Right ventricle myocardium superior (tissue), 1 donor: Measurements from ENCODE around the gene RTKN. TPM values are rescaled to one million over a fixed set of nuclear protein-coding genes. Genes with fewer than 3 reads are reported as not detected.
"Not testable (repeated sequence)": the region's sequence is repeated elsewhere in the genome, so short reads cannot be mapped to it uniquely, and the experiment has no call there.

Experiments
- ATAC-seq: fragments of 200-7000 bp; cut with Tn5 transposase; one replicate; pipeline ENCODE4 v1.9.1; 2020; ENCODE audit warnings: mild to moderate bottlenecking; ENCODE audit not compliant: poor library complexity
- DNase-seq: peaks from one replicate; pipeline ENCODE4 v3.0.0-alpha.2; 2020
- intact Hi-C: fragments of 100-400 bp; cut with DNase I; formaldehyde crosslinking; loops from one replicate; pipeline ENCODE4 v1.11.2; 2022
- long read RNA-seq: library from polyadenylated mRNA; unstranded; transcript quantifications from one replicate; pipeline ENCODE4 v2.0.0, GENCODE V29; 2021
- total RNA-seq: library from RNA; stranded (reverse); fragmentation: NEBNext Ultra II Directional; extraction: Animal tissue kit (Norgen Biotek cat#: 25700); gene quantifications from one replicate; pipeline ENCODE4 v1.2.1, GENCODE V29; 2021
- donor health status: DM: no; HTN: yes; CAD: no; lungs with severe emphysema.

The RTKN gene, protein sequence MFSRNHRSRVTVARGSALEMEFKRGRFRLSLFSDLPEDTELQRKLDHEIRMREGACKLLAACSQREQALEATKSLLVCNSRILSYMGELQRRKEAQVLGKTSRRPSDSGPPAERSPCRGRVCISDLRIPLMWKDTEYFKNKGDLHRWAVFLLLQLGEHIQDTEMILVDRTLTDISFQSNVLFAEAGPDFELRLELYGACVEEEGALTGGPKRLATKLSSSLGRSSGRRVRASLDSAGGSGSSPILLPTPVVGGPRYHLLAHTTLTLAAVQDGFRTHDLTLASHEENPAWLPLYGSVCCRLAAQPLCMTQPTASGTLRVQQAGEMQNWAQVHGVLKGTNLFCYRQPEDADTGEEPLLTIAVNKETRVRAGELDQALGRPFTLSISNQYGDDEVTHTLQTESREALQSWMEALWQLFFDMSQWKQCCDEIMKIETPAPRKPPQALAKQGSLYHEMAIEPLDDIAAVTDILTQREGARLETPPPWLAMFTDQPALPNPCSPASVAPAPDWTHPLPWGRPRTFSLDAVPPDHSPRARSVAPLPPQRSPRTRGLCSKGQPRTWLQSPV
- total RNA-seq = 17.8 TPM
- long read RNA-seq, transcript RTKN-202 (12 exons, 2,142 nt) = major isoform, 13 of 49 reads
- long read RNA-seq, transcript RTKN-201 (12 exons, 2,220 nt) = minor isoform, 7 of 49 reads
- long read RNA-seq, partial matches to known transcripts = 3 of 49 reads
- long read RNA-seq, other reads (novel, unspliced or antisense) = 23 of 49 reads

DNA sequence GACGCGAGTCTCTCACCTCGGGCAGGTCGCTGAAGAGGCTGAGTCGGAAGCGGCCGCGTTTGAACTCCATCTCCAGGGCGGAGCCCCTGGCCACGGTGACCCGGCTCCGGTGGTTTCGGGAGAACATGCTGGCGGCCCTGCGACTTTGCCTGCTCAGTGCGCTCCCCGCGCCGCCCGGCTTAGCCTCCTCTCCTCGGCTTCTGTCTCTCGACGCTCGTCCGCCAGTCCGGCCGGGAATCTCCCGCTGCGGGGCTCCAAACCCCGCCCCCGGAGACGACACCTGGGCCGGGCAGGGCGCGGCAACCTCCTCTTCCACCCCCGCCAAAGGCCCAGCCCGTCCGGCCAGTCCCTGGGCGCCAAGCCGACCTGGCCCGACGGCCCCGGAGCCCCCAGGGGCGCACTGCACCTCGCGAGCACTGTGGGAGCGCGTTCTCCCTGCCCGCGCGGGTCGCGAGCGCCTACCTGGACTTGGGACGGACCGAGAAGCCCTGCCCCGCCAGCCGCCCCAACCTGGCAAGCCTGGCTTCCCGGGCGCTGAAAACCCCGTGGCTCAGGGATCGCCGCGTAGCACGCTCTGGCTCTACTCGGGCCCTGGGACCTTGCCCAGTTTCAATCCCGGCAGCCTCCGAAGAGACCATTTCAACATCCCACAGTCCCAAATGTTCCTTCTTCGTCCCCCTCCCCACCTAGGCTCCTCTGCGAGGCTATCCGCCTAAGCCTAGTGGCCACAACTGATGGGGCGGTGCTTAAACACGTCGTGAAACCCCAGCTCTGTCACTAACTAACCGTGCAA lies at the start of gene RTKN:
Gene RTKN, minus strand, starts transcription at position 248 of the 793 bp plus-strand sequence. Its CDS starts 121 bp downstream, at position 127.
- peak; percentile 74 for DNase-seq

DNA sequence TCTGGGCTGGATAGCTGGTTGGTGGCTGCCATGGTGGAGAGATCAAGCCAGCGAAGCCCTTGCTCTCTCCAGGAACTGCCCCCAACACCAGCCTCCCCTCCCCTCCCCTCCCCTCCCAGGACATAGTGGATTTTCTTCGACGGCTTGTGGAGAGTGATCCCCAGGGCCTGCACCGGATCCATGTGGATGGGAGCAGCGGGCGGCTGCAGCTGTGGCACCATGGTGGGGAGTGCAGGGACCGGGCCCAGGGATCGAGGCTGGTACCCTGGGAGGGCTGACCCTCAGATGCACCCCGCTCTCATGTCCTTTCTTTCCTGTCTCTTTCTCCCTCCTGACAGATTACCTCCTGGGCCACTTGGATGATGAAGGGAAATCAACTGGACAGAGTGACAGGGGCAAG lies 48.2 kb upstream of the RTKN start:
- ATAC-seq (no peak), DNase-seq (no peak)
- intact Hi-C loops = no loop called here

More for the DNA sequence above, at the start of gene RTKN:
- intact Hi-C loops = no loop called here
- ATAC-seq = peak; percentile 32

DNA sequence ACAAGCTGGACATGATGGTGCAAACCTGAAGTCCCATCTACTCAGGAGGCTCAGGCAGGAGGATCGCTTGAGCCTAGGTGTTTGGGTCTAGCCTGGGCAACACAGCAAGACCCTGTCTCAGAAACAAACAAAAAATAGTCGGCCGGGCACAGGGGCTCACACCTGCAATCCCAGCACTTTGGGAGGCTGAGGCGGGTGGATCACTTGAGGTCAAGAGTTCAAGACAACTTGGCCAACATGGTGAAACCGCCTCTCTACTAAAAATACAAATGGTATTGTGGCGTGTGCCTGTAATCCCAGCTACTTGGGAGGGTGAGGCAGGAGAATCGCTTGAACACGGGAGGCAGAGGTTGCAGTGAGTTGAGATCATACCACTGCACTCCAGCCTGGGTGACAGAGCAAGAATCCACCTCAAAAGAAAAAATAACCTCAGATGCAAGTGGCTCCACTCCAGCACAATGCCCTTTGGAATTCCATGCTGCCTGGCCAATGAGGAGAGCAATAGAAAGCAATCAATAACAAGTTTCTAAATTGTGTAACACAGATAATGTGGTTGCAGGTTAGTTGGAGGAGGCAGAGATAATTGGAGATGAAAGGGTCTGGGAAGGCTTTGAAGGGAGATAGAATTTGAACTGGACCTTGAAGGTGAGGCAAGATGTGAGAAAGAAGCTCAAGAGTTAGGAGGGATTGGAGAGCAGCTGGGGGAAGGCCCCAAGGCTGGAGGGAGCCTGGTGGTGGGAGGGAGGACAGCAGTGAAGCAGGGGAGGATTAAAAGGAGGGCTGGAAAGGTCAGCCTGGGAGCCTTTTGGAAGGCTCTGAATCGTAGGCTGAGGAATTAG lies 47.1 kb upstream of the RTKN start:
- DNase-seq = no peak
- intact Hi-C loops = no loop called here
- ATAC-seq = no peak

GRCh38 chr2:74486141-74486540 lies 44.4 kb upstream of the RTKN start:
- intact Hi-C loops = no loop called here
- ATAC-seq = no peak
- no peak for DNase-seq

- DNase-seq, ATAC-seq: not testable (repeated sequence)
- intact Hi-C loops = loop anchor here (2.0 to 5.0 kb wide), 2 partner anchors 17 to 104 kb away; no protein-coding TSS in a partner anchor
Measured at GRCh38 chr2:74483675-74484164, 42.0 kb upstream of the RTKN start.

- intact Hi-C loops = loop anchor here (5.0 kb wide), 1 partner anchor 104 kb away; no protein-coding TSS in a partner anchor
- peak; percentile 97 for DNase-seq
- peak; percentile 99 for ATAC-seq
Measured at GRCh38 chr2:74482801-74483674, 41.3 kb upstream of the RTKN start, which contains the start of the genes CCDC142 and TTC31. Gene CCDC142 (minus strand): TSS chr2:74482998. CDS start chr2:74482837, 161 bp downstream. Gene TTC31 (plus strand): TSS chr2:74483081. CDS start chr2:74483096, 15 bp downstream.

DNA sequence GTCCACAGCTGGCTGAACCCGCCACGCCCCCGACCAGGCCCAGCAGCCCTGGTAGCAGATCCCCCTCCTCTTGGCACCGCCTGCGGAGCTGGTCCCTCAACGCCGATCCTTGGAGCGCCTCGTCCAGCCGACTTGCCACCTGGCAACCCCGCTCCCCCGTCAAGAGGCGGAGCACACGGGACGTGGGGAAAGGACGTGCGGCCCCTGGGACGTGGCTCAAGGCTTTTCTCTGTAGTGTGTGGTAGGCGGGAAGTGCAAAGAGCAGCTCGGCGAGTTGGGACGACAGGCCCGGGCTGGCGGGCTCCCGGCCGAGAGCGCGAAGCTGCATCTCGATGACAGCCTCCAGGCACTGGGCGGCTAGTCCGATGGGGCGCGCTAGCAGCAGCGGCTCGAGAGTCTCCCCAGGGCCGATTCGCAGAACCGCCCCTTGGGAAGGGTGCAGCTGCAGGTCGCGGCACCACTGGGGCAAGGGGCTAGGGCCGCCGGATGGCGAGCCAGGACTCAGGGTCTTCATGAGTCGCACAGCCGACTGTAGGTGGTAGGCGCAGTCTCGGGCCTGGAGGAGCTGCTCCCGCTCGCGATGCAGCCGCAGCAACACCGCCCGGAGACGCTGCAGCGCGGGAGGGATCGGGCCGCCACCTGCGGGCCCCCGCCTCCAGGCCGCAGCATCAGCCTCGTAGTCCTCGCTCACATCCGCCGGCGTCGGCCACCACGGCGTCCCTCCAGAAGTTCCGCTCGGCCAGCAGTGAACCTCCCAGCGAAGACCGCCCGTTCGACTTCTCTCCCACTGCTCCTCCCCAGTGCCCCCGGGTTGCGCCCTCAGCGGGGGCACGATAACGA lies 40.4 kb upstream of the RTKN start:
- ATAC-seq (peak; percentile 71), DNase-seq (peak; percentile 80)
- intact Hi-C loops = loop anchor here (5.0 kb wide), 1 partner anchor 105 kb away; no protein-coding TSS in a partner anchor

- DNase-seq = no peak
- ATAC-seq = no peak
- intact Hi-C loops = loop anchor here (5.0 kb wide), 1 partner anchor 106 kb away; no protein-coding TSS in a partner anchor
Measured at GRCh38 chr2:74481431-74481830, 39.7 kb upstream of the RTKN start.

GRCh38 chr2:74474899-74475298 lies 33.2 kb upstream of the RTKN start:
- intact Hi-C loops = no loop called here
- DNase-seq = no peak
- ATAC-seq = no peak

DNA sequence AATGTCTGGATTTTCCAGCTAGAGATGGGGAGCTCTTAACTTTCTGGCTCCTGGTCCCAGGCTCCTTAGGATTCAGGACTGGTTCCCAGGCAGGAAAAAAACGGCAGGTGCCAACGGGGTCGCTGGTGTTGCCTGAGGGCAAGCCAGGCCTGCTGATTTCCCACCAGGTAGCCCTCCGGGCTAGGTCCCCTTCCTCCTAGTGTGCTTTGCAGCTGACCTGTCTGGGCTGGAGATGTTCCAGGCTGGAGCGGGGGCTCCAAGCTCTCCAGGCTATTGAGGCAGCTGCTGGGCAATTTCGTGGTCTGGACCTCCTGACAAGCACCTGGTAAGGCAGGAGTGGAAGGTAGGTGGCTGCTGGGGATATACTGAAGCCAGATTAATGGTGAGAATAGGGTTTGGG lies 32.7 kb upstream of the RTKN start:
- intact Hi-C loops = no loop called here
- ATAC-seq = no peak
- no peak for DNase-seq

- peak; percentile 6 for ATAC-seq
- intact Hi-C loops = no loop called here
- no peak for DNase-seq
Measured at GRCh38 chr2:74472945-74473258, 31.2 kb upstream of the RTKN start.

GRCh38 chr2:74472086-74472944 lies 30.6 kb upstream of the RTKN start, which contains the start of gene MRPL53:
Gene MRPL53 (minus strand): TSS chr2:74472680. CDS start chr2:74472660, 20 bp downstream.
- ATAC-seq (peak; percentile 97), DNase-seq (peak; percentile 97)
- intact Hi-C loops = no loop called here

DNA sequence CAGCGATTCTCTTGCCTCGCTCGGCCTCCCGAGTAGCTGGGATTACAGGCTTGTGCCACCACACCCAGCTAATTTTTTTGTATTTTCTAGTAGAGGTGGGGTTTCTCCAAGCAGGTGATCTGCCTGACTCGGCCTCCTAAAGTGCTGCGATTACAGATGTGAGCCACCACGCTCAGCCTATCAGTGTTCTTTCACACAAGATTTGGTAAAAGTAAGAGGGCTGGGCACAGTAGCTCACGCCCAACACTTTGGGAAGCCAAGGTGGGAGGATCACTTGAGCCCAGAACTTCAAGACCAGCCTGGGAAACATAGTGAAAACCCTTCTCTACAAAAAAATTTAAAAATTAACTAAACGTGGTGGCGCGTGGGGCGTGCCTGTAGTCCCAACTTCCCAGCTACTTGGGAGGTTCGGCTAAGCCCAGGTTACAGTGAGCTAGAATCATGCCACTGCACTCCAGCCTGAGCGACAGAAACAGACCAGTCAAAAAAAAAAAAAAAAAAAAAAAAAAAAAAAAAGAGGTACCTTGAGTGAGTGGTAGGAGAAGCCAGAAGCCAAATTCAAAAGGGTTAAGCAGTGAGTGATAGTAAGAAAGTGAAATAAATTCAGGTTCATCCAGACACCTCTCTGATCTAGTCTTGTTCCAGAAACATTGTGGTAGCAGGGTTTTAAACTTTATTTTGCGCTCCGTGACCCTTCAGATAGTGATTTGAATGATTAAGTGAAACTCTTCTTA lies 29.8 kb upstream of the RTKN start:
- DNase-seq = no peak
- ATAC-seq = no peak
- intact Hi-C loops = no loop called here

GRCh38 chr2:74470742-74471141 lies 29.0 kb upstream of the RTKN start:
- DNase-seq, intact Hi-C loops, ATAC-seq: not testable (repeated sequence)
